ENCODE results near the gene GDF10. TPM values are rescaled to one million over a fixed set of nuclear protein-coding genes. Genes with fewer than 3 reads are reported as not detected.

Gene GDF10
- total RNA-seq, 1 donor from 2014 or later = not detected

GRCh38 chr10:47348138-47348651, 48.2 kb downstream of the GDF10 start, which contains the start of gene RBP3:
Gene RBP3, plus strand, starts transcription at chr10:47348363. Its CDS starts 122 bp downstream, at chr10:47348485.
- Mint-ChIP-seq H3K4me3 (no peak within 1 kb of the TSS), H3K27me3 (no peaks in the 10 kb centered on the region), H3K36me3 (ENCODE audit: low read depth) (no peaks in the 10 kb centered on the region), H3K4me1 (no peaks in the 10 kb centered on the region), H3K27ac (no peak within 1 kb of the TSS), H3K9me3 (no peaks in the 10 kb centered on the region)
- CTCF ChIA-PET = no interaction called here
- POLR2A ChIA-PET = no interaction called here
- intact Hi-C loops (cut with micrococcal nuclease) = no loop called here
- no peak for TF ChIP-seq CTCF (IDR thresholded peaks at IDR 0.05)
- no peak for DNase-seq
- no peak for ATAC-seq (ENCODE audit: low read depth)

GRCh38 chr10:47348661-47349470, 48.9 kb downstream of the GDF10 start:
- no peaks in the 10 kb centered on the region for H3K27me3 Mint-ChIP-seq
- no peak for TF ChIP-seq CTCF (IDR thresholded peaks at IDR 0.05)

GRCh38 chr10:47349516-47349915, 49.5 kb downstream of the GDF10 start:
- no peak for TF ChIP-seq CTCF (IDR thresholded peaks at IDR 0.05)
- POLR2A ChIA-PET = no interaction called here
- no peaks in the 10 kb centered on the region for H3K9me3 Mint-ChIP-seq
- H3K4me1 Mint-ChIP-seq = no peaks in the 10 kb centered on the region
- intact Hi-C loops (cut with micrococcal nuclease) = no loop called here
- no peaks in the 10 kb centered on the region for H3K36me3 Mint-ChIP-seq (ENCODE audit: low read depth)
- ATAC-seq (ENCODE audit: low read depth) = no peak
- H3K4me3 Mint-ChIP-seq = no peak overlapping the region
- H3K27me3 Mint-ChIP-seq = no peaks in the 10 kb centered on the region
- CTCF ChIA-PET = no interaction called here
- DNase-seq = no peak
- H3K27ac Mint-ChIP-seq = no peak overlapping the region

More at GRCh38 chr10:47348661-47349470, 48.9 kb downstream of the GDF10 start:
- no peak overlapping the region for H3K27ac Mint-ChIP-seq
- ATAC-seq (ENCODE audit: low read depth) (no peak), DNase-seq (no peak)
- intact Hi-C loops (cut with micrococcal nuclease) = no loop called here
- no peak overlapping the region for H3K4me3 Mint-ChIP-seq
- ChIA-PET CTCF (no interaction called here), POLR2A (no interaction called here)
- H3K36me3 Mint-ChIP-seq (ENCODE audit: low read depth) = no peaks in the 10 kb centered on the region
- no peaks in the 10 kb centered on the region for H3K9me3 Mint-ChIP-seq
- H3K4me1 Mint-ChIP-seq = no peaks in the 10 kb centered on the region

GRCh38 chr10:47349941-47350371, 50.0 kb downstream of the GDF10 start:
- Mint-ChIP-seq H3K9me3 (no peaks in the 10 kb centered on the region), H3K4me1 (no peaks in the 10 kb centered on the region), H3K4me3 (no peak overlapping the region), H3K27me3 (no peaks in the 10 kb centered on the region), H3K27ac (no peak overlapping the region), H3K36me3 (ENCODE audit: low read depth) (no peaks in the 10 kb centered on the region)
- intact Hi-C loops (cut with micrococcal nuclease) = no loop called here
- TF ChIP-seq CTCF (IDR thresholded peaks at IDR 0.05) = no peak
- ATAC-seq (ENCODE audit: low read depth) = no peak
- DNase-seq = no peak
- ChIA-PET POLR2A (no interaction called here), CTCF (no interaction called here)

GRCh38 chr10:47350671-47351640, 51.0 kb downstream of the GDF10 start:
- Mint-ChIP-seq H3K27ac (no peak overlapping the region), H3K27me3 (no peaks in the 10 kb centered on the region), H3K9me3 (no peaks in the 10 kb centered on the region), H3K36me3 (ENCODE audit: low read depth) (no peaks in the 10 kb centered on the region), H3K4me1 (no peaks in the 10 kb centered on the region), H3K4me3 (no peak overlapping the region)
- ChIA-PET CTCF (no interaction called here), POLR2A (no interaction called here)
- ATAC-seq (ENCODE audit: low read depth) (no peak), DNase-seq (no peak)
- intact Hi-C loops (cut with micrococcal nuclease) = no loop called here
- TF ChIP-seq CTCF (IDR thresholded peaks at IDR 0.05) = no peak

Measured in activated B cell treated with CpG ODN at 0.5 μM for 24 hours (primary cell).